ENCODE data around the gene DLGAP1. TPM values are rescaled to one million over a fixed set of nuclear protein-coding genes. Genes with fewer than 3 reads are reported as not detected.

Gene DLGAP1
- total and polyA plus RNA-seq, 2 of the 4 experiments (the other 2 are of a cell fraction): under 0.01 to 0.09 TPM

DNA sequence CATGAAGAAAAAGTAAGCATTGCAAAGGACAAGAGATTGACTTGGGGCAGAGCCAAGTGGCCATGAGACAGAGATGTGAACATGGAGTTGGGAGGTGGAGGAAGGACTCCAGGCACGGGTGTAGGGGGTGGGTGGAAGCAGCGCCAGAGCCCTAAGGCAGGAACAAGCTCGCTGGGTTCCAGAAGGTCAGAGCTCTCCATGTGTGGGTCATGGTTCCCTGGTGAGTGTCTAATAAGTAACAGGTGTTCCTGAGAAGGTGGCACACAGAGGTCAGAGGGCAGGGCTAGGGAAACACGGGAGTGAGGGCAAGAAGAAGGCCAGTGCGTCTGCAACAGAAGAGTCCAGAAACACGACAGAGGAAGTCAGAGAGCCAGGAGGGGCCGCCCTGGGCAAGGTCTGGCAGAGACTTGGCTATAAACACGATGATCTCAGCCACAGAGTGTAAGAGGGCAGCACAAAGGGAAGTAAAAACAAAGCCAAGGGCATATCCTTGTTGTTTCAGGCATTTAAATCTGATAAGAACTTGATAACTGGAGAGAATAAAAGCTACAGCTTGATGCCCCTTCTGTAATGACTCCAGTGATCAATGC is 744.3 kb downstream of the DLGAP1 start:
- no peak overlapping the region for H3K9ac ChIP-seq (ENCODE audit: low read depth, low read length)
- H2BK15ac ChIP-seq (ENCODE audit: low read depth, low read length): no peak overlapping the region
- H3K56ac ChIP-seq (ENCODE audit: extremely low read depth, insufficient read depth, low read length): no peak overlapping the region
- dilution Hi-C loops (cut with HindIII; ENCODE audit: low sequenced_read_pairs, unreplicated experiment) (no loop called here), intact Hi-C loops (cut with micrococcal nuclease) (no loop called here), in situ Hi-C loops (cut with MboI; ENCODE audit: low sequenced_read_pairs) (no loop called here)
- H4K91ac ChIP-seq (ENCODE audit: insufficient read depth, low read depth, low read length): no peak overlapping the region
- peak overlapping the region; percentile 21 for H2AFZ ChIP-seq (replicated peaks; ENCODE audit: low read length, poor library complexity)
- no TSS peak for BruUV-seq (replicated peaks)
- peaks cover 10% of the 10 kb centered on the region for H3K4me1 ChIP-seq (ENCODE audit: control insufficient read depth, insufficient read depth, low read length)
- ChIA-PET CTCF (interaction anchor here (0.6 to 1.0 kb wide), 3 partner anchors 11 to 119 kb away, joined by 3 to 5 read pairs (median 3); no protein-coding TSS in a partner anchor), POLR2A (ENCODE audit: unreplicated experiment) (no interaction called here)
- H3K9me1 ChIP-seq (ENCODE audit: insufficient read depth, low read length): no peaks in the 10 kb centered on the region; the same call in 1 of the 2 replicates
- ATAC-seq (ENCODE audit: low read depth) (peak; percentile 35; the same call in 1 of the 2 replicates), DNase-seq (no peak)
- H4K5ac ChIP-seq (ENCODE audit: low read depth, low read length): 0 out of 2 replicates have a peak overlapping the region, but pooled peaks have one; percentile 8
- no peaks in the 10 kb centered on the region for H3K9me3 ChIP-seq (ENCODE audit: control insufficient read depth, insufficient read depth, low read length)
- H2AK9ac ChIP-seq (replicated peaks; ENCODE audit: low read depth, low read length, poor library complexity): no peak overlapping the region
- 33% methylated on average over 5 of the region's 8 CpGs; no CpG with 5 or more reads in 1 of the 2 experiments for WGBS, 2 experiments (ENCODE audit: extremely low coverage in 2 of 2, insufficient read length in 1 of 2)
- no peak overlapping the region for H3K4me2 ChIP-seq (ENCODE audit: low read depth, low read length)
- peak overlapping the region; percentile 40; the same call in 1 of the 2 replicates for H2AK5ac ChIP-seq (ENCODE audit: low read depth, low read length)
- no peaks in the 10 kb centered on the region for H3K36me3 ChIP-seq (ENCODE audit: control insufficient read depth, insufficient read depth, low read length)
- TF ChIP-seq MAFK (IDR thresholded peaks at IDR 0.05; ENCODE audit: low read depth, low read length): no peak
- TF ChIP-seq, protein P1, sequence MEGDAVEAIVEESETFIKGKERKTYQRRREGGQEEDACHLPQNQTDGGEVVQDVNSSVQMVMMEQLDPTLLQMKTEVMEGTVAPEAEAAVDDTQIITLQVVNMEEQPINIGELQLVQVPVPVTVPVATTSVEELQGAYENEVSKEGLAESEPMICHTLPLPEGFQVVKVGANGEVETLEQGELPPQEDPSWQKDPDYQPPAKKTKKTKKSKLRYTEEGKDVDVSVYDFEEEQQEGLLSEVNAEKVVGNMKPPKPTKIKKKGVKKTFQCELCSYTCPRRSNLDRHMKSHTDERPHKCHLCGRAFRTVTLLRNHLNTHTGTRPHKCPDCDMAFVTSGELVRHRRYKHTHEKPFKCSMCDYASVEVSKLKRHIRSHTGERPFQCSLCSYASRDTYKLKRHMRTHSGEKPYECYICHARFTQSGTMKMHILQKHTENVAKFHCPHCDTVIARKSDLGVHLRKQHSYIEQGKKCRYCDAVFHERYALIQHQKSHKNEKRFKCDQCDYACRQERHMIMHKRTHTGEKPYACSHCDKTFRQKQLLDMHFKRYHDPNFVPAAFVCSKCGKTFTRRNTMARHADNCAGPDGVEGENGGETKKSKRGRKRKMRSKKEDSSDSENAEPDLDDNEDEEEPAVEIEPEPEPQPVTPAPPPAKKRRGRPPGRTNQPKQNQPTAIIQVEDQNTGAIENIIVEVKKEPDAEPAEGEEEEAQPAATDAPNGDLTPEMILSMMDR (conservative IDR thresholded peaks at IDR 0.05; ENCODE audit: low read depth, low read length): no peak
- no peak for TF ChIP-seq RFX5 (IDR thresholded peaks at IDR 0.05; ENCODE audit: low read depth, low read length)
- TF ChIP-seq, protein P2, sequence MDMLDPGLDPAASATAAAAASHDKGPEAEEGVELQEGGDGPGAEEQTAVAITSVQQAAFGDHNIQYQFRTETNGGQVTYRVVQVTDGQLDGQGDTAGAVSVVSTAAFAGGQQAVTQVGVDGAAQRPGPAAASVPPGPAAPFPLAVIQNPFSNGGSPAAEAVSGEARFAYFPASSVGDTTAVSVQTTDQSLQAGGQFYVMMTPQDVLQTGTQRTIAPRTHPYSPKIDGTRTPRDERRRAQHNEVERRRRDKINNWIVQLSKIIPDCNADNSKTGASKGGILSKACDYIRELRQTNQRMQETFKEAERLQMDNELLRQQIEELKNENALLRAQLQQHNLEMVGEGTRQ (IDR thresholded peaks at IDR 0.05; ENCODE audit: low read depth, low read length): no peak
- no peak for TF ChIP-seq NFE2L2 (IDR thresholded peaks at IDR 0.05; ENCODE audit: low read depth, low read length)
- TF ChIP-seq, protein P3, sequence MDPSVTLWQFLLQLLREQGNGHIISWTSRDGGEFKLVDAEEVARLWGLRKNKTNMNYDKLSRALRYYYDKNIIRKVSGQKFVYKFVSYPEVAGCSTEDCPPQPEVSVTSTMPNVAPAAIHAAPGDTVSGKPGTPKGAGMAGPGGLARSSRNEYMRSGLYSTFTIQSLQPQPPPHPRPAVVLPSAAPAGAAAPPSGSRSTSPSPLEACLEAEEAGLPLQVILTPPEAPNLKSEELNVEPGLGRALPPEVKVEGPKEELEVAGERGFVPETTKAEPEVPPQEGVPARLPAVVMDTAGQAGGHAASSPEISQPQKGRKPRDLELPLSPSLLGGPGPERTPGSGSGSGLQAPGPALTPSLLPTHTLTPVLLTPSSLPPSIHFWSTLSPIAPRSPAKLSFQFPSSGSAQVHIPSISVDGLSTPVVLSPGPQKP (IDR thresholded peaks at IDR 0.05; ENCODE audit: borderline replicate concordance, low read depth, low read length): no peak
- no peak overlapping the region for H2BK20ac ChIP-seq (ENCODE audit: low read depth, low read length)
- H3K27me3 ChIP-seq (ENCODE audit: control insufficient read depth, insufficient read depth, low read length): peaks cover 5% of the 10 kb centered on the region
- H4K20me1 ChIP-seq (ENCODE audit: insufficient read depth, low read length): no peaks in the 10 kb centered on the region
- no peak overlapping the region; a peak in 1 of 4 replicates for H4K8ac ChIP-seq (ENCODE audit: low read depth in 2 of 2, low read length in 2 of 2)
- no peak overlapping the region for H3K4me3 ChIP-seq (ENCODE audit: insufficient read depth, low read depth, low read length)
- no peak overlapping the region for H3K4ac ChIP-seq (ENCODE audit: low read depth, low read length)
- H3K18ac ChIP-seq (ENCODE audit: low read depth, low read length): 0 out of 2 replicates have a peak overlapping the region, but pooled peaks have one; percentile 14
- no peaks in the 10 kb centered on the region for H3K79me1 ChIP-seq (ENCODE audit: low read depth in 1 of 2, low read length in 2 of 2)
- H3K27ac ChIP-seq (ENCODE audit: insufficient read depth, low read length): no peak overlapping the region
- no peak overlapping the region for H2BK120ac ChIP-seq (ENCODE audit: low read depth, low read length)
- H2BK5ac ChIP-seq (ENCODE audit: low read depth, low read length, poor library complexity, severe bottlenecking): no peak overlapping the region
- no peak overlapping the region for H3K23ac ChIP-seq (ENCODE audit: low read depth, low read length)
- no peak overlapping the region for H3K14ac ChIP-seq (replicated peaks; ENCODE audit: low read depth, low read length)
